ENCODE data around the gene SPDEF.

- no peak for TF ChIP-seq CTCF (IDR thresholded peaks at IDR 0.05)
- no peak for TF ChIP-seq POLR2A (IDR thresholded peaks at IDR 0.05)
Measured at GRCh38 chr6:34497411-34497810, 58.7 kb downstream of the SPDEF start.

Measured in heart left ventricle (tissue), 13 donors.